Esophagus muscularis mucosa (tissue), 3 donors: Measurements from ENCODE around the gene SHROOM2.

Experiments used
- POLR2AphosphoS5 ChIP-seq, 2 donors: sonication (generic); formaldehyde crosslinking; IDR thresholded peaks; one replicate each; pipeline ENCODE4 v1.6.1; 2017; ENCODE audit warnings: antibody characterized with exemption in 2 of 2
- TF ChIP-seq, protein P1 (sequence below), 3 experiments: fragments of 200-600 bp in 2 of 3; fragments of 450-650 bp in 1 of 3; sonication (generic) in 2 of 3; IDR thresholded peaks; one replicate each; pipeline ENCODE4 v1.5.1; 2017 to 2019; ENCODE audit warnings: antibody characterized with exemption in 3 of 3, mild to moderate bottlenecking in 2 of 3, moderate library complexity in 1 of 3

DNA sequence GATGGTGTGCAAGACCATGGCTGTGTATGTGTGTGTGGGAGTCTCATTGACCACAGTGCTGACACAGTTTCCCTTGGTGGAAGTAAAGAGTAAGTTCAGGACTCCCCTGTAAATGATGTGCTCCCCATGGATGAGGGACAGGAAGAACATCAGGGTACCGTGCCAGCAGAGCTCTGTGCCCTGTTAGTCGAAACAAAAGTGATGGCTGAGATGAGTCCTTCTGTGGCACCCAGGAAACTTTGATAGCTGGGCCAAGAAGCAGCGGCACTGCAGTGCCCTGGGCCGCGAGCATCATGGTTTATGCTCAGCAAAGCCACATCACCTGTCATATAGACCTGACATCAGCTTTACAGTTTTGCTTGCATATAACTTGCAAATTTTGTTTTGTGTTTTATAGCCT, 119.5 kb downstream of the SHROOM2 start:
- TF ChIP-seq, protein P1, sequence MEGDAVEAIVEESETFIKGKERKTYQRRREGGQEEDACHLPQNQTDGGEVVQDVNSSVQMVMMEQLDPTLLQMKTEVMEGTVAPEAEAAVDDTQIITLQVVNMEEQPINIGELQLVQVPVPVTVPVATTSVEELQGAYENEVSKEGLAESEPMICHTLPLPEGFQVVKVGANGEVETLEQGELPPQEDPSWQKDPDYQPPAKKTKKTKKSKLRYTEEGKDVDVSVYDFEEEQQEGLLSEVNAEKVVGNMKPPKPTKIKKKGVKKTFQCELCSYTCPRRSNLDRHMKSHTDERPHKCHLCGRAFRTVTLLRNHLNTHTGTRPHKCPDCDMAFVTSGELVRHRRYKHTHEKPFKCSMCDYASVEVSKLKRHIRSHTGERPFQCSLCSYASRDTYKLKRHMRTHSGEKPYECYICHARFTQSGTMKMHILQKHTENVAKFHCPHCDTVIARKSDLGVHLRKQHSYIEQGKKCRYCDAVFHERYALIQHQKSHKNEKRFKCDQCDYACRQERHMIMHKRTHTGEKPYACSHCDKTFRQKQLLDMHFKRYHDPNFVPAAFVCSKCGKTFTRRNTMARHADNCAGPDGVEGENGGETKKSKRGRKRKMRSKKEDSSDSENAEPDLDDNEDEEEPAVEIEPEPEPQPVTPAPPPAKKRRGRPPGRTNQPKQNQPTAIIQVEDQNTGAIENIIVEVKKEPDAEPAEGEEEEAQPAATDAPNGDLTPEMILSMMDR (IDR thresholded peaks at IDR 0.05) = no peak
- TF ChIP-seq POLR2AphosphoS5 (IDR thresholded peaks at IDR 0.05) = no peak
